ENCODE data around the gene IQGAP2.
A peak's percentile ranks its signal among the peaks of the same experiment; 100 is the strongest.
"Not testable (repeated sequence)": the region's sequence is repeated elsewhere in the genome, so short reads cannot be mapped to it uniquely, and the experiment has no call there.

Gene IQGAP2

DNA sequence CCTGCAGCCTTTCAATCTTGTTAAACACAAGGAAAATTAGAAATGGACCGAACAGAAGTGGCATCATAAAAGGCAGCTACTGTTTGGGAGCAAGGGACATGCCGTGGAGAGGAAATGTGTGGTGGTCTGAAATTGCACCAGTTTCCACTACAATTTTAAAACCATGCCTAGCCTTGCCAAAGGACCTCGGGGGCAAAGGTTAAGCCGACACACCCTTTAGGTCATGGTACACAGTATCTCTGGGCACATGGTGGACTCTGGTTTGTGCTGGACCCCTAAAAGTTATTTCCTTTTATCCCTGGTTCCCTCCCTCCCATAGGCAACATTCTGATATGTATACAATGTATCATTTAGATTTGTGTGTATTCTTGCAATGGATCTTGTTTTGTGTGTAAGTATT, 142.1 kb downstream of the IQGAP2 start:
- no peak for TF ChIP-seq CTCF (IDR thresholded peaks at IDR 0.05; ENCODE audit: control extremely low read depth, extremely low read depth, low read depth, missing control alignments)
- ChIA-PET CTCF (interaction anchor here (1.1 kb wide), 1 partner anchor 24 kb away, joined by 7 read pairs; no protein-coding TSS in a partner anchor), POLR2A (no interaction called here)
- DNase-seq (ENCODE audit: extremely low spot score) = no peak

- ChIA-PET CTCF (interaction anchor here (1.1 to 3.2 kb wide), 11 partner anchors 8 to 227 kb away, joined by 3 to 19 read pairs (median 5); partner anchors contain the start of gene IQGAP2), POLR2A (interaction anchor here (0.6 kb wide), 1 partner anchor 197 kb away, joined by 3 read pairs; no protein-coding TSS in a partner anchor)
- DNase-seq (ENCODE audit: extremely low spot score) = peak; percentile 25
- TF ChIP-seq CTCF (IDR thresholded peaks at IDR 0.05; ENCODE audit: control extremely low read depth, extremely low read depth, low read depth, missing control alignments) = no peak
These were observed 143.5 kb downstream of the IQGAP2 start for GRCh38 chr5:76546497-76547102.

DNA sequence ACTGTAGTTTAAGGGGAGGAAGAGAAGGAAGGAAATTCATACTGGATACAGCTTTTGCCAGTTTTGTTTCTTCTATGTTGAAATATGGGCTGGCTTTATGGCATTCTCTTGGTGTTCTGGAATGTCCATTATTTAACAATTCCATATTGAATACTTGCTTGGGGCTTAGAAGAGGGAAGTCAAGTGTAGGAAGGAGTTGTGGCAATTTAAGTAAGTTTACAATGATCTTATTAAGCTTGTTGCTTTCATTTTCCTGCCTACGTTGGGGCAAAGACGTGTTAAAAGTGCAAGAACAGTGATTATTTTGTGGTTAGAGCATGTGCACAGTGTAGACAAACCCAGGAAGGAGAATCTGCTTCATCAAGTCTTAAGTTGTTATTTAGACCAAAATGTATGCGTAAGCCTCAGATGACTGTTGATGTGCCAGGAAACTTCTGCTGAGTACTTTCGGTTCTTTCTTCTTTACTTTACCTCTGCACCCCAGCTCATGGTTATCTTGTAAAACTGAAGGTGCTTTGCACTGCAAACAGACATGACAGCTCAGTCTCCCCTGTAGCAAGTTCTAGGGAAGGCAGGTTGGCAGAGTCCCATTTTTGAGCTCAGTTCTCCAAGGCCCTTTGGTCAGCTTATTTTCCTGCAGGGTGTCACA, 144.3 kb downstream of the IQGAP2 start:
- TF ChIP-seq CTCF (IDR thresholded peaks at IDR 0.05; ENCODE audit: control extremely low read depth, extremely low read depth, low read depth, missing control alignments) = no peak
- POLR2A ChIA-PET = no interaction called here
- CTCF ChIA-PET = interaction anchor here (1.0 to 3.2 kb wide), 12 partner anchors 9 to 227 kb away, joined by 3 to 19 read pairs (median 4); partner anchors contain the start of gene IQGAP2
- peak; percentile 52 for DNase-seq (ENCODE audit: extremely low spot score)

DNA sequence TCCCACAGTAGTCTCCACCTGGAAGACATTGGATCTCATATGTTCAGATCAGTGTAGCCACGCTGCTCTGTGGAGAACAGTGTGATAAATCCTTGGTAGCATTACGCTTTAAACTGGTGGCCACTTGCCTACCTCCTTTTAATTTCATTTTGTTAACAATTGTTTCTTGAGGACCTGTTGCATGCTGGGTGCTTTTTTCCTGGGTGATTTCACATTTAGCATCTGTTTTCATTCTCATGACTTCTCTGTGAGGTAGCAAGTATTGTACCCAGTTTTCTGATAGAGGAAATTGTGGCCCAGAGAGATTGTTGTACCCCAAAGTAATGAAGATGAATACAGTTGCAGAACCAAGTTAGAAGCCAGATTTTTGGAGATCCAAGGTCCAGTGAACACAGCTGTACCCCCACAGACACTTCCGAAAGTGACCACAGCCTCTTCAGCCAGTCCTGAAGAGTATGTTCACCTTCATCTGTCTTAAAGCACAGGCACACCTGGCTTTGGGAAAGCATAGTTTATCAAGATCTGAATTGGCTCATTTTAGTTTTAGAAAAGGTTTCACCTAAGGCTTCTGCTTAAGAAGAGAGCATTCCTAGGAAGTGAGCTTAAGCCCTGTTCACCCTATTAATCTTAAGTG, 144.9 kb downstream of the IQGAP2 start:
- POLR2A ChIA-PET = no interaction called here
- DNase-seq (ENCODE audit: extremely low spot score) = no peak
- TF ChIP-seq CTCF (IDR thresholded peaks at IDR 0.05; ENCODE audit: control extremely low read depth, extremely low read depth, low read depth, missing control alignments) = no peak
- CTCF ChIA-PET = interaction anchor here (0.8 to 3.2 kb wide), 15 partner anchors 9 to 529 kb away, joined by 3 to 19 read pairs (median 4); partner anchors contain the start of gene IQGAP2

GRCh38 chr5:76548525-76549229, 145.6 kb downstream of the IQGAP2 start:
- DNase-seq (ENCODE audit: extremely low spot score) = no peak
- ChIA-PET CTCF (interaction anchor here (0.8 to 3.2 kb wide), 7 partner anchors 10 to 529 kb away, joined by 3 to 19 read pairs (median 4); no protein-coding TSS in a partner anchor), POLR2A (no interaction called here)
- no peak for TF ChIP-seq CTCF (IDR thresholded peaks at IDR 0.05; ENCODE audit: control extremely low read depth, extremely low read depth, low read depth, missing control alignments)

GRCh38 chr5:76550881-76551280, 147.8 kb downstream of the IQGAP2 start:
- DNase-seq (ENCODE audit: extremely low spot score); POLR2A ChIA-PET; CTCF ChIA-PET: not testable (repeated sequence)
